T-helper 17 cell (primary cell): ENCODE results near the gene TACC2. TPM values are rescaled to one million over a fixed set of nuclear protein-coding genes. Genes with fewer than 3 reads are reported as not detected.
"Not testable (repeated sequence)": the region's sequence is repeated elsewhere in the genome, so short reads cannot be mapped to it uniquely, and the experiment has no call there.

Source experiments
- ATAC-seq: fragments of 150-1000 bp; cut with Tn5 transposase; 2 replicates; pipeline ENCODE4 v1.10.0; 2021; ENCODE audit warnings: mild to moderate bottlenecking, moderate library complexity
- DNase-seq, 3 donors: peaks; one replicate each; pipeline versions ENCODE4 v3.0.0 to v3.0.0-alpha.2; 2020 to 2021
- H3K9me3 ChIP-seq: one replicate; pipeline ENCODE4 v1.7.0; 2013; ENCODE audit warnings: low read length, mild to moderate bottlenecking; ENCODE audit not compliant: control insufficient read depth, poor library complexity, severe bottlenecking
- H3K27ac Mint-ChIP-seq: one replicate; pipeline ENCODE4 v1.8.0; 2022; ENCODE audit warnings: mild to moderate bottlenecking, moderate library complexity, mixed read lengths
- H3K27me3 Mint-ChIP-seq: one replicate; pipeline ENCODE4 v1.8.0; 2022; ENCODE audit warnings: mixed read lengths
- H3K36me3 Mint-ChIP-seq: one replicate; pipeline ENCODE4 v1.8.0; 2022; ENCODE audit warnings: low read depth, mixed read lengths
- H3K4me1 Mint-ChIP-seq: one replicate; pipeline ENCODE4 v1.8.0; 2022; ENCODE audit warnings: mild to moderate bottlenecking, mixed read lengths
- H3K4me3 Mint-ChIP-seq: one replicate; pipeline ENCODE4 v1.8.0; 2022; ENCODE audit warnings: mild to moderate bottlenecking, moderate library complexity, mixed read lengths
- total RNA-seq, 4 donors: library from RNA in 2 of 4; stranded (reverse) in 2 of 4; gene quantifications; one replicate each; pipeline ENCODE4 v1.2.3 and lab custom pipeline; 2022 to 2026

The TACC2 gene
- total RNA-seq, 2 donors from 2014 or later: not detected

DNA sequence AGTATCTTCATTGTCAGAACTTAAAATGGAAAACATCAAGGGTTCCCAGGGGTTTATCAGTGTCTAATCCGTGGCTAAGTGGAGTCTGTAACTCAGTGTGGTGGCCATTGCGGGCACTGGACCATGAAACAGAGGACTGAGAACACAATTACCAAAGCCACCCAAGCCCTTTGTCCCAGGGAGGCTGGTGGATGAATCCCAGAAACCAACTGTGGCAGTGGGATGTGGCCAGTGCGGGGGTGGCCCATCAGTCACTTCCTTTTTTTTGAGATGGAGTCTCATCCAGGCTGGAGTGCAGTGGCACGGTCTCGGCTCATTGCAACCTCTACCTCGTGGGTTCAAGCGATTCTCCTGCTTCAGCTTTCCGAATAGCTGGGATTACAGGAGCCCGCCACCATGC, 61.8 kb downstream of the TACC2 start:
- no peak overlapping the region for H3K27ac Mint-ChIP-seq
- peaks cover 13% of the 10 kb centered on the region for H3K27me3 Mint-ChIP-seq

DNA sequence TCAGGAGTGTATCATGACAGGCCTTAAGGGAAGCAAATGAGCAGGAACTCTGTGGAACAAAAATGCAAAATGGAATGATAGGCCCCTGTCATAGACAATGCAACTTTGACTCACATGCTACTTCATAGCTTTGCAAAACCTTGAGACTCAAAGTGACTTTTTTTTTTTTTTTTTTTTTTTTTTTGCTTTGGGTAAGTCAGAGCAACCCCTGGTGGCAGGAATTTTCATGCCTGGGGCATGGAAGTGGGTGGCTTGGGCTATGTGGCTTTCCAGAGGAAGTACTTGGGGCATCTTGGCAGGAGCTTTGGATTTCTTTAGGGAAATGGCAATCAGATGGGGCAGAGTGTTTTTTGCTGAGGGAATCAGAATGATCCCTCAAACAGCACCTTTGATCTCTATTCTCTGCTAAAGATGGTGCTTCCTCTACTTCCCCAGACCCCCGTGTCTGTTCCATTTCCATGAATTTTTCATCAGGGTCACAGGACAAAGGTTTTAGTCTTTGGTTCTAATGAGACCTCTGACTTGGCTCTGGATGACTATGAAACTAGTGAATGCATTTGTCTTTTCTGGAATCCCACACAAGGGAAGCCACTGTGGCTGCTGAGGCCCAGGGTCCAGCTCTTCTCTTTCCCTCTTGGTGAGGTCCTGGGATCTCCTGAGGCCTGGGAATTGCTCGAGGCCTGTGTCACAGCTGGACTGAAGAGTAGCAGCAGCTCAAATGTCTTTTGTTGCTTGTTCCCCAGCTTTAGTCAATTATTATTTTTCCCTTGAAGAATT, 62.8 kb downstream of the TACC2 start:
- ATAC-seq (no peak), DNase-seq (no peak)
- no peak overlapping the region for H3K27ac Mint-ChIP-seq
- H3K9me3 ChIP-seq: no peaks in the 10 kb centered on the region
- H3K36me3 Mint-ChIP-seq: peaks cover 2% of the 10 kb centered on the region
- H3K4me3 Mint-ChIP-seq: no peak overlapping the region
- H3K27me3 Mint-ChIP-seq: peaks cover 12% of the 10 kb centered on the region
- no peaks in the 10 kb centered on the region for H3K4me1 Mint-ChIP-seq

More for the DNA sequence above, 61.8 kb downstream of the TACC2 start:
- DNase-seq (no peak), ATAC-seq (no peak)
- peaks cover 2% of the 10 kb centered on the region for H3K36me3 Mint-ChIP-seq
- no peak overlapping the region for H3K4me3 Mint-ChIP-seq
- H3K4me1 Mint-ChIP-seq: no peaks in the 10 kb centered on the region
- H3K9me3 ChIP-seq: no peaks in the 10 kb centered on the region

DNA sequence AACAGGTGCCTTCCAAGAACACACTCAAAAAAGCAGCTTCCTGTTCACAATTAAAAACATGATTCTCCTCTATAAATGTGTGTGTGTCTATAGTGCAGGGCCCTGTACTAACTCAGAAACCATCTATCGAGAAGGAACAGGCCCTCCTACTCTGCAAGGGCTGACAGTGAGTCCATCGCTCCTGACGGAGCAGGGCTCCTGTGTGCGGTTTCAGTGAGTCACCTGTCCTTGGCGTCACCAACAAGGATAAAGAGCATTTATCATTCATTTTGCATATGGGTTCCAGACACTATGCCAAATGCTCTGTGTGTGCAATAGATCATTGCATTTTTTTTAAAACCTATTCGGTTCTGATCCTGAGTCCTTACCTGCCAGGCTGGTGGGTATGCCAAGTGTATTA, 63.7 kb downstream of the TACC2 start:
- no peaks in the 10 kb centered on the region for H3K9me3 ChIP-seq
- no peak overlapping the region for H3K4me3 Mint-ChIP-seq
- ATAC-seq (no peak), DNase-seq (no peak)
- H3K27me3 Mint-ChIP-seq: peaks cover 8% of the 10 kb centered on the region
- H3K27ac Mint-ChIP-seq: no peak overlapping the region
- no peaks in the 10 kb centered on the region for H3K4me1 Mint-ChIP-seq
- H3K36me3 Mint-ChIP-seq: peaks cover 2% of the 10 kb centered on the region

DNA sequence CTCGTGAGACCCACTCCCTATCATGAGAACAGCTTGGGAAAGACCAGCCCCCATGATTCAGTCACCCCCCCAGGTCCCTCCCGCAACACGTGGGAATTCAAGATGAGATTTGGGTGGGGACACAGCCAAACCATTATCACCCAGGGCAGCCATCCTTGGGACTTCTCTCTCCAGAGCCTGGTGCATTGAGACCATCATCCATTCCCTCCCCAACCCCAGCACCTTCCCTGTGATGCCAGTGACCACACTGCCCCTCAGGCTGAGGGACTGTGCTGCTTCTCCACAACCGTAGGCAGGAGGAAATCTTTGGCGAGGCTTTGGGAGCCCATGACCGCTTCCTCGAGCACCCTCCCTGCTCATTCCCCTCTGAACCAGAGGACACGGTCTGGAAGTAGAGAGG, 64.4 kb downstream of the TACC2 start:
- Mint-ChIP-seq H3K27me3 (peaks cover 5% of the 10 kb centered on the region), H3K36me3 (peaks cover 2% of the 10 kb centered on the region), H3K4me1 (no peaks in the 10 kb centered on the region), H3K27ac (no peak overlapping the region), H3K4me3 (no peak overlapping the region)
- no peaks in the 10 kb centered on the region for H3K9me3 ChIP-seq
- DNase-seq (no peak), ATAC-seq (no peak)

DNA sequence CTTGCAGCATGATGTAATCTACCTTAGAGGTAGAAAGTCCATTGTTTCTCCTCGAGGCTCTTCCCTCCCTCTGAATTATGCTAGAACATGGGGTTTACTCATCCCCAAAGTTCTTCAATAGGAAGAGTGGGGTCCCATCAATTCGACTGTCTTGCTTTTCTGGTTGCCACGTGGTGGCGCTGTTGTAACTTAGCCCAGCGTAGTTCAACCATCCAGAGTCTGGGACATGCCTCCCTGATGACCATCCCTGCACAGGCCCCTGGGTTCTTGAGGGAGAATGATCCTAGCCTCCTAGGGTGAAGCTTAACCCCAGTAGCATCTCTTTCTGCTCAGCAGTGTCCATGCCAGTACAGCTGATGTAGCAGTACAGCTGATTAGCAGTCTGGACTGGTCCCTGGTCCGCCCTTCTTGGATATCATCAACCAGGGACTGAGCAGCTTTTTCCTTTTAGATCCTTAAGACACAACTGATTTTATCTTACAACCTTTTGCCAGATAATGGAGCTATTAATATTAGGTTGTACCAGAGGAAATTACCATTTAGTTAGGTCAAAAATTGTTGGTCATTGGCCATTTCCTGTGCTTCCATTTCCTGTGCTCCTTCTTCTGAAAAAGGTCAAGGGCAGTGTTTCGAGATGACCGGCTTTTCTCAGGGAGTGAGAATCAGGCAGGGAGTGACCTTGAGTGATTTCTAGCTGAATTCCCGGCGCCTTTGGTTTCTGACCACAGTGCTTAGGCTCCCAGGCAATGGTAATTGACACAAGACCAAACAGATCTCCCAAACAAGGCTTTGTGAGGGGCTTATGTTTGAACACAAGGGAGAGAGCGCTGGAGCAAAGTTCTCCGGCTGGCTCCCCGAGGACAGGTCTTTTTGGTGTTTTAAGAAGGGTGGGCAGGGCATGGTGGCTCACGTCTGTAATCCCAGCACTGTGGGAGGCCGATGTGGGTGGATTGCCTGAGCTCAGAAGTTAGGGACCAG, 65.4 kb downstream of the TACC2 start:
- Mint-ChIP-seq H3K27me3 (peaks cover 7% of the 10 kb centered on the region), H3K27ac (no peak overlapping the region), H3K4me3 (no peak overlapping the region), H3K36me3 (peaks cover 2% of the 10 kb centered on the region), H3K4me1 (no peaks in the 10 kb centered on the region)
- DNase-seq (no peak), ATAC-seq (no peak)
- no peaks in the 10 kb centered on the region for H3K9me3 ChIP-seq

DNA sequence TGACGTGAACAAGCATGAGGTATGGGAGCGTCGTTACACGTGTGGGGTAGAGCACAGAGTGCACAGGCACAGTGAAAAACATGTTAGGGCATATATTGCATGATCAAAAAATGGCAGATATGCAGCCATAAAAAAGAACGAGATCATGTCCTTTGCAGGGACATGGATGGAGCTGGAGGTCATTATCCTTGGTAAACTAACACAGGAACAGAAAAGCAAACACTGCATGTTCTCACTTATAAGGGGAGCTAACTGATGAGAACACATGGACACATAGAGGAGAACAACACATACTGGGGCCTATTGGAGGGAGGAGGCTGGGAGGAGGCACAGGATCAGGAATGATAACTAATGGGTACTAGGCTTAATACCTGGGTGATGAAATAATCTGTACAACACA, 66.3 kb downstream of the TACC2 start:
- Mint-ChIP-seq H3K4me1 (no peaks in the 10 kb centered on the region), H3K36me3 (peaks cover 2% of the 10 kb centered on the region), H3K27me3 (peaks cover 13% of the 10 kb centered on the region), H3K27ac (no peak overlapping the region), H3K4me3 (no peak overlapping the region)
- no peaks in the 10 kb centered on the region for H3K9me3 ChIP-seq
- ATAC-seq: no peak
- no peak for DNase-seq

DNA sequence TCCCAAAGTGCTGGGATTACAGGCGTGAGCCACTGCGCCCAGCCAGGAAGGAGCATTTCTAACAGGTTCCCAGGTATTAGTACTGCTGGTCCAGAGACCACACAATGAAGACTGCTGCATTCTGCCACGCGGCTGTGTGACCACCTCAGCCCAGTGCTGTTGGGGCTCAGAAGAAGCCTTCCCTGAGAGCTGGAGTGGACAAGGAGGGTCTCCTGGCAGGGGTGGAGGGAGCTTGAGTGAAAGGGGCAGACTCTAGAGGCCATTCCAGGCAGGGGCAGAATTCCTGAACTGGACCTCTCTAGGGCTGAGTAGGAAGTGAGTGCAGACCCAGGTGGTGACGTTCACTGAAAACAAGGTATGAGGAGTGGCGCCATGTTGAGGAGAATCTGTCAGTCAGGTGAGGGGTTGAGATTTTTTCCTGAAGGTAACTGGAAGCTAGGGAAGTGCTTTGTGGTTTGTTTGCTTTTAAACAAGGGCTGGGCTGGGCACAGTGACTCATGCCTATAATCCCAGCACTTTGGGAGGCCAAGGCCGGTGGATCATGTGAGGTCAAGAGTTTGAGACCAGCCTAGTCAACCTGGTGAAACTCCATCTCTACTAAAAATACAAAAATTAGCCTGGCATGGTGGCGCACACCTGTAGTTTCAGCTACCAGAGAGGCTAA, 67.6 kb downstream of the TACC2 start:
- H3K4me1 Mint-ChIP-seq: no peaks in the 10 kb centered on the region

DNA sequence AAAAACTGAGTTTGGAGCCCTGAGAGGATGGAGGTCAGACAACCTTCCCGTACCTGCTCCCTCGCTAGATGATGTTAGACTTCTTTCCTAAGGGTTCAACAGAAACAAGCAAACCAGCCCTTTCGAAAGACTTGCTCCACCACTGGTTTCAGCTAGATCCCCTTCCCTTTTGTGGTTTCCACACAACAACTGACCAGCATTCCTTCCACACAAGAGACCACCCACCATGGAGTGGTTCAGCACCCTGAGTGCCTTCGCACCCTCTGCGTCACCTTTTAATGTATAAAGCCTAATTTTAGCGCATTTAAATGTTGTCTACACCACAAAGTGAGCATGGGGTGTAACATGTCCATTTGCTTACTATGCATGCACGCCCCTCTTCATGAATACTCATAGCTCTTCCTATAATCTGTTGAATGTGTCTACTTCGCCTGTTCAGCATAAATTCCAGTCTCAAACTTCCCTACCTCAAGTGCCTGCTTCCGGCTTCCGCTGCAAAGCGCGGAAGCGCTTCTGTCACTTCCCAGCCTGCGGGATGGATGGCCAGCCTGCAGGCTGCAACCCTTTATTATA, 69.0 kb downstream of the TACC2 start:
- Mint-ChIP-seq H3K4me1 (no peaks in the 10 kb centered on the region), H3K36me3 (peaks cover 2% of the 10 kb centered on the region), H3K27ac (no peak overlapping the region), H3K4me3 (no peak overlapping the region), H3K27me3 (peaks cover 17% of the 10 kb centered on the region)
- ATAC-seq (no peak), DNase-seq (no peak)
- no peaks in the 10 kb centered on the region for H3K9me3 ChIP-seq

More for the DNA sequence above, 67.6 kb downstream of the TACC2 start:
- Mint-ChIP-seq H3K4me3 (no peak overlapping the region), H3K27ac (no peak overlapping the region), H3K36me3 (peaks cover 2% of the 10 kb centered on the region), H3K27me3 (peaks cover 14% of the 10 kb centered on the region)
- H3K9me3 ChIP-seq: no peaks in the 10 kb centered on the region
- DNase-seq (no peak), ATAC-seq (no peak)

DNA sequence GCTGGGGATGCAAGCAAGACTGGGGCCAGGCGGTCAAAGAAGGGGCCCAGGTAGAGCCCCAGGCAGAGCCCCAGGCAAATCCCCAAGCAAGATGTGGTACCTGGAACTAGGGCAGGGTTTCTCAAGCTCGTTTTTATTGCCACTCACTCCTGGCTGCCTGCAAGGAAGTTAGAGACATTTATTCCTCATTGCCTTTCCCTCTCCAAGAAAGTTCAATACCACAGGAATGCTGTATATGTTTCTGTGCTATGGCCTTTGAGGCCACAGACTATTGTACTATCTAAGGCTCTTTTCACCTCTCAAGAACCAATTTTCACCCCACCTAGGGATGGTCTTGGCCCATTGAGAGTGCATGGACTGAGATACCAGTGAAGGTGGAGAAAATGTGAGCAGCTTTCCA, 71.3 kb downstream of the TACC2 start:
- Mint-ChIP-seq H3K27me3 (peaks cover 12% of the 10 kb centered on the region), H3K36me3 (no peaks in the 10 kb centered on the region), H3K4me3 (no peak overlapping the region), H3K4me1 (no peaks in the 10 kb centered on the region), H3K27ac (no peak overlapping the region)
- ATAC-seq: no peak
- no peaks in the 10 kb centered on the region for H3K9me3 ChIP-seq
- DNase-seq: no peak

DNA sequence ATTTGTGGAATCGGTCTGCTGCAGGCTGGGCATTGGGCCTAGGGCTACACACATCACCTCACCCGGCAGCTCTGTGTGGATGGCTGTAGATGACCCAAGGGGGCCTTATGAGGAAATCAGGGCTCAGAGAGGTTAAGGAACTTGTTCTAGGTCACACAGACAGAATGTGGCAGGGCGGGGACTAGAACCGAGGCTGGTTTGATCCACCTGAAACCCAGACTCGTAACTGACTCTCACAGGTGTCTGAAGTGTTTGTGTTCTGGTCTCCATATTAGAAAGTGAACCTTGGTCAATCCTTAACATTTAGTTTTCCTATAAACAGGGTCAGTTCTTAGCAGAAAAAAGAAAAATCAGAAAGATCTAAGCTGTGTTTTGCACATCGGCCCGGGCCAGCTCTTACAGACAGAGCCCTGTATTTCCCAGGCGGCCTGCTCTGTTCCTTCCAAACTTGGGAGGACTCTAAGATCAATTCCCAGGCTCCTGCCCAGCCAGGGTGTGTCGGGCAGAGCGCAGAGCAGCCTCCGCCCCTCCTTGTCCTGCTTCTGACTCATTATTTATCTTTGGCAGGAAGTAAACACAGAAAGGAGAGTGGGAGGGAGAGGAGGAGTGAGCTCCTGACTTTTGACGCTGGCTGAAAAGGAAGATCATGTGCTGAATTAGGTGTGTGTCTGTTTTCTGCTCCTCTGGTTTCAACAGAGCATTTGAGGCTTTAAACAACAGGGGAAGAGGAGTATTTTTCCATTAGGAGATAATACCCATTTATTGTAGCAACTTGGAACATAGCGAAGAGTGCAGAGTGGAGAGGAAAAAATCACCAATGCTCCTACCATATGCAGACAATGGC, 74.1 kb downstream of the TACC2 start:
- no peak for ATAC-seq
- no peak for DNase-seq
- peaks cover 12% of the 10 kb centered on the region for H3K27me3 Mint-ChIP-seq
- no peaks in the 10 kb centered on the region for H3K9me3 ChIP-seq
- no peak overlapping the region for H3K4me3 Mint-ChIP-seq
- H3K27ac Mint-ChIP-seq: no peak overlapping the region
- no peaks in the 10 kb centered on the region for H3K36me3 Mint-ChIP-seq
- H3K4me1 Mint-ChIP-seq: no peaks in the 10 kb centered on the region

DNA sequence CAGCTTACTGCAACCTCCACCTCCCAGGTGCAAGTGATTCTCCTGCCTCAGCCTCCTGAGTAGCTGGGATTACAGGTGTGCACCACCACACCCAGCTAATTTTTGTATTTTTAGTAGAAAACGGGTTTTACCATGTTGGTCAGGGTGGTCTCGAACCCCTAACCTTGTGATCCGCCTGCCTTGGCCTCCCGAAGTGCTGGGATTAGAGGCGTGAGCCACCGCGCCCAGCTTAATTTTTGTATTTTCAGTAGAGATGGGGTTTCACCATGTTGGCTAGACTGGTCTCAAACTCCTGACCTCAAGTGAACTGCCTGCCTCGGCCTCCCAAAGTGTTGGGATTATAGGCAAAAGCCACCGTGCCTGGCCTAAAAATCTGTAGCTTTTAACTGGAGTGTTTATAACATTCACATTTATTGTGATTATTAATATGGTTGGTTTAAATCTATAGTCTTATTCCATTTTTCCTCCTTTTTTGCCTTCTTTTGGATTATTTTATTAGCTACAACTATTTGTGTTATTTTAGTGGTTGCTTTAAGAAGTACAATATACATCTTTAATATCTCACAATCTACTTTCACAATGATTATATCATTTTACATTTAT, 77.5 kb downstream of the TACC2 start:
- H3K4me3 Mint-ChIP-seq, ATAC-seq, DNase-seq, H3K4me1 Mint-ChIP-seq, H3K36me3 Mint-ChIP-seq, H3K9me3 ChIP-seq: not testable (repeated sequence)
- Mint-ChIP-seq H3K27me3 (peaks cover 13% of the 10 kb centered on the region), H3K27ac (peak overlapping the region; percentile 39)

DNA sequence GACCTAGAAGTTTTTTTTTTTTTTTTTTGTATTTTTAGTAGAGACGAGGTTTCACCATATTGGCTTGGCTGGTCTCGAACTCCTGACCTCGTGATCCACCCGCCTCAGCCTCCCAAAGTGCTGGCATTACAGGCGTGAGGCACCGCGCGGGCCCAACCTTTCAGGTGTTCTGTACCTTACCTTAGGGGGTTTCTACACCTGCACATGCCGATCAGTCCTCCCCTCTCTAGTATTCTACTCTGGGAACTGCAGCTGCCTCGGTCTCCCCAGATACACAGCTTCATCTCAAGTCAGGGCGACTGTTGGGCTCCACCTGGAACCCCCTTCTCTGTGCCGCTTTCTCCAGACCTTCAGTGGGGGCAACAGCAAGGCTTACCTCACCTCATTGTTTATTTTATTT, 79.9 kb downstream of the TACC2 start:
- no peaks in the 10 kb centered on the region for H3K9me3 ChIP-seq
- no peak overlapping the region for H3K4me3 Mint-ChIP-seq
- ATAC-seq (no peak), DNase-seq (no peak)
- H3K27me3 Mint-ChIP-seq: peaks cover 13% of the 10 kb centered on the region
- no peaks in the 10 kb centered on the region for H3K36me3 Mint-ChIP-seq
- H3K4me1 Mint-ChIP-seq: no peaks in the 10 kb centered on the region
- no peak overlapping the region for H3K27ac Mint-ChIP-seq
